ENCODE measurements around the gene PACRG.

GRCh38 chr6:163180874-163181541 lies 453.2 kb downstream of the PACRG start:
- no peak for TF ChIP-seq YY1 (IDR thresholded peaks at IDR 0.05; ENCODE audit: insufficient read depth, insufficient read length)
- TF ChIP-seq ZNF274 (IDR thresholded peaks at IDR 0.05; ENCODE audit: low read depth, low read length), result no peak
- TF ChIP-seq SUZ12 (IDR thresholded peaks at IDR 0.05; ENCODE audit: extremely low read depth, insufficient read depth, insufficient read length), result no peak

All from NT2/D1 (cell line).